ENCODE measurements around the gene BSG. TPM values are rescaled to one million over a fixed set of nuclear protein-coding genes. Genes with fewer than 3 reads are reported as not detected.

The BSG gene
- total RNA-seq, 1 experiment from 2014 or later: 758 TPM

DNA sequence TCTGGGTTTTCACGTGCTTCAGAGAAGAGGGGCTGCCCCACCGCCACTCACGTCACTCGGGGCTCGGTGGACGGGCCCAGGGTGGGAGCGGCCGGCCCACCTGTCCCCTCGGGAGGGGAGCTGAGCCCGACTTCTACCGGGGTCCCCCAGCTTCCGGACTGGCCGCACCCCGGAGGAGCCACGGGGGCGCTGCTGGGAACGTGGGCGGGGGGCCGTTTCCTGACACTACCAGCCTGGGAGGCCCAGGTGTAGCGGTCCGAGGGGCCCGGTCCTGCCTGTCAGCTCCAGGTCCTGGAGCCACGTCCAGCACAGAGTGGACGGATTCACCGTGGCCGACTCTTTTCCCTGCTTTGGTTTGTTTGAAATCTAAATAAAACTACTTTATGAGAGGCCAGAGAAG is 30.7 kb upstream of the BSG start (continued):
- TF ChIP-seq ZSCAN18 (CRISPR knock-in tag; IDR thresholded peaks at IDR 0.05) (no peak), IRF1 (CRISPR knock-in tag; IDR thresholded peaks at IDR 0.05) (no peak), ZNF671 (CRISPR knock-in tag; IDR thresholded peaks at IDR 0.05) (no peak), IRF2 (CRISPR knock-in tag; IDR thresholded peaks at IDR 0.05; ENCODE audit: borderline replicate concordance, low read depth) (no peak), SOX15 (CRISPR knock-in tag; IDR thresholded peaks at IDR 0.05) (no peak), ZMAT4 (CRISPR knock-in tag; IDR thresholded peaks at IDR 0.05) (no peak), E2F4 (CRISPR knock-in tag; IDR thresholded peaks at IDR 0.05; ENCODE audit: borderline replicate concordance, low read depth) (no peak), NFE2L1 (CRISPR knock-in tag; IDR thresholded peaks at IDR 0.05) (no peak), GABPB1 (CRISPR knock-in tag; IDR thresholded peaks at IDR 0.05) (no peak), OVOL2 (CRISPR knock-in tag; IDR thresholded peaks at IDR 0.05; ENCODE audit: borderline replicate concordance) (no peak)
- TF ChIP-seq, protein P1, sequence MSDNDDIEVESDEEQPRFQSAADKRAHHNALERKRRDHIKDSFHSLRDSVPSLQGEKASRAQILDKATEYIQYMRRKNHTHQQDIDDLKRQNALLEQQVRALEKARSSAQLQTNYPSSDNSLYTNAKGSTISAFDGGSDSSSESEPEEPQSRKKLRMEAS (CRISPR knock-in tag; IDR thresholded peaks at IDR 0.05): no peak

DNA sequence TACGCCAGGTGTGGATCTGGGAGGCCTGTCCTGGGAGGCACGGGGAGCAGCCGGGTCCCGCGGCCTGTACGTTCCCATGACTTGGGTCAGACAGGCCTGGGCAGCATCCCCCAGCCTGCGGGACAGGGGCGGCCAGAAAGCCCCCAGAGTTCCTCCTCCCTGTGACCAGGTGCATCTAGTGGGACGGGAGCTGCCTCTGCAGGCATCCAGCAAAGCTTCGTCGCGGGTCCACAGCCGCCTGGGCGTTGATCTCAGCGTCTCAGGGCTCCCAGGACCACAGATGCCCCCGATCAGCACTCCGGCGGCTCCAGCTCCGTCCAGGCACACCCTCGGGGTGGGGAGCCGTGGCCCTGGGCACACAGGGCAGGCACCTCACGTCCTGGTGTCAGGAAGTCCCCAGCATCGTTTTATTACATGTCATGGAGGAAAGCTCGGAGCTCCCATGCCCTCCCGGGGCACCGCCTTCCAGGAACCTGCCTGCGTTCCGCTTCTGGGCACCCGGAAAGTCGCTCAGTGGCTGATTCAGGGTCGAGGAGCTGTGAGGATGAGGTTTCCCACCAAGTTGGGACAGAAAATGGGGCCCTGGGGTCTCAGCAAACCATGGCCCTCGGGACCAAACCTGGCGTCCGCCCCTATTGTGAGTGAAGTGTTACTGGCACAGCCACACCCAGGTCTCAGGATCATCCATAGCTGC is 30.1 kb upstream of the BSG start:
- H3K27me3 Mint-ChIP-seq (ENCODE audit: low read depth): no peaks in the 10 kb centered on the region
- H3K9me3 Mint-ChIP-seq: no peaks in the 10 kb centered on the region
- peaks cover 11% of the 10 kb centered on the region for H3K36me3 Mint-ChIP-seq
- H3K4me1 Mint-ChIP-seq: peaks cover 7% of the 10 kb centered on the region
- CTCF ChIA-PET: interaction anchor here (1.2 to 1.3 kb wide), 2 partner anchors 10 to 31 kb away, joined by 6 to 7 read pairs; no protein-coding TSS in a partner anchor
- no peak overlapping the region for H3K4me3 Mint-ChIP-seq
- no peak overlapping the region for H3K27ac Mint-ChIP-seq
- ATAC-seq (no peak), DNase-seq (ENCODE audit: low spot score) (no peak)
- POLR2A ChIA-PET: interaction anchor here (0.6 to 1.5 kb wide), 4 partner anchors 10 to 71 kb away, joined by 3 to 7 read pairs (median 4); partner anchors contain the start of gene CDC34
- no peak for TF ChIP-seq PRDM15 (CRISPR knock-in tag; IDR thresholded peaks at IDR 0.05)
- no peak for TF ChIP-seq JAZF1 (CRISPR knock-in tag; IDR thresholded peaks at IDR 0.05)
- TF ChIP-seq IRF2 (CRISPR knock-in tag; IDR thresholded peaks at IDR 0.05; ENCODE audit: borderline replicate concordance, low read depth): no peak
- no peak for TF ChIP-seq NR1H2 (CRISPR knock-in tag; IDR thresholded peaks at IDR 0.05)
- TF ChIP-seq, protein P2, sequence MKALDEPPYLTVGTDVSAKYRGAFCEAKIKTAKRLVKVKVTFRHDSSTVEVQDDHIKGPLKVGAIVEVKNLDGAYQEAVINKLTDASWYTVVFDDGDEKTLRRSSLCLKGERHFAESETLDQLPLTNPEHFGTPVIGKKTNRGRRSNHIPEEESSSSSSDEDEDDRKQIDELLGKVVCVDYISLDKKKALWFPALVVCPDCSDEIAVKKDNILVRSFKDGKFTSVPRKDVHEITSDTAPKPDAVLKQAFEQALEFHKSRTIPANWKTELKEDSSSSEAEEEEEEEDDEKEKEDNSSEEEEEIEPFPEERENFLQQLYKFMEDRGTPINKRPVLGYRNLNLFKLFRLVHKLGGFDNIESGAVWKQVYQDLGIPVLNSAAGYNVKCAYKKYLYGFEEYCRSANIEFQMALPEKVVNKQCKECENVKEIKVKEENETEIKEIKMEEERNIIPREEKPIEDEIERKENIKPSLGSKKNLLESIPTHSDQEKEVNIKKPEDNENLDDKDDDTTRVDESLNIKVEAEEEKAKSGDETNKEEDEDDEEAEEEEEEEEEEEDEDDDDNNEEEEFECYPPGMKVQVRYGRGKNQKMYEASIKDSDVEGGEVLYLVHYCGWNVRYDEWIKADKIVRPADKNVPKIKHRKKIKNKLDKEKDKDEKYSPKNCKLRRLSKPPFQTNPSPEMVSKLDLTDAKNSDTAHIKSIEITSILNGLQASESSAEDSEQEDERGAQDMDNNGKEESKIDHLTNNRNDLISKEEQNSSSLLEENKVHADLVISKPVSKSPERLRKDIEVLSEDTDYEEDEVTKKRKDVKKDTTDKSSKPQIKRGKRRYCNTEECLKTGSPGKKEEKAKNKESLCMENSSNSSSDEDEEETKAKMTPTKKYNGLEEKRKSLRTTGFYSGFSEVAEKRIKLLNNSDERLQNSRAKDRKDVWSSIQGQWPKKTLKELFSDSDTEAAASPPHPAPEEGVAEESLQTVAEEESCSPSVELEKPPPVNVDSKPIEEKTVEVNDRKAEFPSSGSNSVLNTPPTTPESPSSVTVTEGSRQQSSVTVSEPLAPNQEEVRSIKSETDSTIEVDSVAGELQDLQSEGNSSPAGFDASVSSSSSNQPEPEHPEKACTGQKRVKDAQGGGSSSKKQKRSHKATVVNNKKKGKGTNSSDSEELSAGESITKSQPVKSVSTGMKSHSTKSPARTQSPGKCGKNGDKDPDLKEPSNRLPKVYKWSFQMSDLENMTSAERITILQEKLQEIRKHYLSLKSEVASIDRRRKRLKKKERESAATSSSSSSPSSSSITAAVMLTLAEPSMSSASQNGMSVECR (CRISPR knock-in tag; IDR thresholded peaks at IDR 0.05; ENCODE audit: borderline replicate concordance): no peak
- TF ChIP-seq, protein P3, sequence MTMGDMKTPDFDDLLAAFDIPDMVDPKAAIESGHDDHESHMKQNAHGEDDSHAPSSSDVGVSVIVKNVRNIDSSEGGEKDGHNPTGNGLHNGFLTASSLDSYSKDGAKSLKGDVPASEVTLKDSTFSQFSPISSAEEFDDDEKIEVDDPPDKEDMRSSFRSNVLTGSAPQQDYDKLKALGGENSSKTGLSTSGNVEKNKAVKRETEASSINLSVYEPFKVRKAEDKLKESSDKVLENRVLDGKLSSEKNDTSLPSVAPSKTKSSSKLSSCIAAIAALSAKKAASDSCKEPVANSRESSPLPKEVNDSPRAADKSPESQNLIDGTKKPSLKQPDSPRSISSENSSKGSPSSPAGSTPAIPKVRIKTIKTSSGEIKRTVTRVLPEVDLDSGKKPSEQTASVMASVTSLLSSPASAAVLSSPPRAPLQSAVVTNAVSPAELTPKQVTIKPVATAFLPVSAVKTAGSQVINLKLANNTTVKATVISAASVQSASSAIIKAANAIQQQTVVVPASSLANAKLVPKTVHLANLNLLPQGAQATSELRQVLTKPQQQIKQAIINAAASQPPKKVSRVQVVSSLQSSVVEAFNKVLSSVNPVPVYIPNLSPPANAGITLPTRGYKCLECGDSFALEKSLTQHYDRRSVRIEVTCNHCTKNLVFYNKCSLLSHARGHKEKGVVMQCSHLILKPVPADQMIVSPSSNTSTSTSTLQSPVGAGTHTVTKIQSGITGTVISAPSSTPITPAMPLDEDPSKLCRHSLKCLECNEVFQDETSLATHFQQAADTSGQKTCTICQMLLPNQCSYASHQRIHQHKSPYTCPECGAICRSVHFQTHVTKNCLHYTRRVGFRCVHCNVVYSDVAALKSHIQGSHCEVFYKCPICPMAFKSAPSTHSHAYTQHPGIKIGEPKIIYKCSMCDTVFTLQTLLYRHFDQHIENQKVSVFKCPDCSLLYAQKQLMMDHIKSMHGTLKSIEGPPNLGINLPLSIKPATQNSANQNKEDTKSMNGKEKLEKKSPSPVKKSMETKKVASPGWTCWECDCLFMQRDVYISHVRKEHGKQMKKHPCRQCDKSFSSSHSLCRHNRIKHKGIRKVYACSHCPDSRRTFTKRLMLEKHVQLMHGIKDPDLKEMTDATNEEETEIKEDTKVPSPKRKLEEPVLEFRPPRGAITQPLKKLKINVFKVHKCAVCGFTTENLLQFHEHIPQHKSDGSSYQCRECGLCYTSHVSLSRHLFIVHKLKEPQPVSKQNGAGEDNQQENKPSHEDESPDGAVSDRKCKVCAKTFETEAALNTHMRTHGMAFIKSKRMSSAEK (CRISPR knock-in tag; IDR thresholded peaks at IDR 0.05; ENCODE audit: borderline replicate concordance): no peak
- TF ChIP-seq ZSCAN18 (CRISPR knock-in tag; IDR thresholded peaks at IDR 0.05): no peak

Measured in WTC11 (cell line).